ENCODE results near the gene COL9A3.

GRCh38 chr20:62849431-62849830 lies 32.6 kb downstream of the COL9A3 start:
- TF ChIP-seq POLR2AphosphoS5 (IDR thresholded peaks at IDR 0.05; ENCODE audit: borderline replicate concordance, low read depth, low read length) = no peak
- TF ChIP-seq EZH2 (IDR thresholded peaks at IDR 0.05) = no peak
- no peak for TF ChIP-seq FOXP2 (optimal IDR thresholded peaks at IDR 0.05; ENCODE audit: control extremely low read depth, extremely low read length, insufficient read depth)
